PC-9 (cell line): Measurements from ENCODE around the gene GNAO1. TPM values are rescaled to one million over a fixed set of nuclear protein-coding genes. Genes with fewer than 3 reads are reported as not detected.

ENCODE experiments used
- BruUV-seq: library from RNA; stranded (reverse); fragments of 400-500 nt; replicated peaks from 2 replicates; lab custom pipeline; 2021; lab: Mats Ljungman, UMichigan
- CTCF ChIA-PET: fragments of 300-600 bp; sonication (Branson Sonifier 250); formaldehyde crosslinking; loops from one replicate; lab custom pipeline; 2022; ENCODE audit warnings: antibody characterized with exemption; lab: Charles Lee
- POLR2A ChIA-PET: fragments of 300-600 bp; sonication (Branson Sonifier 250); formaldehyde crosslinking; loops from one replicate; lab custom pipeline; 2022; ENCODE audit warnings: antibody characterized with exemption; ENCODE audit not compliant: unreplicated experiment; lab: Charles Lee
- DNase-seq, 2 experiments: peaks; one replicate each; pipeline versions ENCODE4 v3.0.0 to v3.0.0-alpha.2; 2015 to 2022; ENCODE audit warnings: mixed read lengths in 1 of 2
- H2AFZ ChIP-seq: fragments of 200-600 bp; sonication (generic); 2 replicates; pipeline ENCODE4 v1.8.1; 2017; ENCODE audit warnings: antibody characterized with exemption
- H3F3A ChIP-seq: fragments of 200-600 bp; sonication (generic); 2 replicates; pipeline ENCODE4 v1.8.1; 2017; ENCODE audit warnings: antibody characterized with exemption, mild to moderate bottlenecking, low read depth; ENCODE audit not compliant: insufficient read depth
- H3K27ac ChIP-seq: fragments of 200-600 bp; sonication (generic); 2 replicates; pipeline ENCODE4 v1.6.1; 2016; ENCODE audit warnings: mixed run types
- H3K27me3 ChIP-seq: fragments of 200-600 bp; sonication (generic); 2 replicates; pipeline ENCODE4 v1.6.1; 2016; ENCODE audit warnings: low read depth, mixed run types; ENCODE audit not compliant: insufficient read depth
- H3K36me3 ChIP-seq: fragments of 200-600 bp; sonication (generic); 2 replicates; pipeline ENCODE4 v1.6.1; 2016; ENCODE audit warnings: low read depth, mixed run types
- H3K4me1 ChIP-seq: fragments of 200-600 bp; sonication (generic); replicated peaks from 2 replicates; pipeline ENCODE4 v1.6.1; 2016; ENCODE audit warnings: mixed run types; ENCODE audit not compliant: insufficient read depth
- H3K4me2 ChIP-seq: fragments of 200-600 bp; sonication (generic); 2 replicates; pipeline ENCODE4 v1.6.1; 2017; ENCODE audit warnings: mixed run types
- H3K4me3 ChIP-seq: fragments of 200-600 bp; sonication (generic); 2 replicates; pipeline ENCODE4 v1.6.1; 2016; ENCODE audit warnings: mixed run types
- H3K79me2 ChIP-seq: fragments of 200-600 bp; sonication (generic); 2 replicates; pipeline ENCODE4 v1.6.1; 2017; ENCODE audit warnings: low read depth, mixed run types
- H3K9me2 ChIP-seq: fragments of 200-600 bp; sonication (generic); 2 replicates; pipeline ENCODE4 v1.8.1; 2017; ENCODE audit warnings: mild to moderate bottlenecking; ENCODE audit not compliant: insufficient read depth
- H3K9me3 ChIP-seq: fragments of 200-600 bp; sonication (generic); 2 replicates; pipeline ENCODE4 v1.8.1; 2016; ENCODE audit warnings: low read depth; ENCODE audit not compliant: insufficient read depth
- H4K20me1 ChIP-seq: fragments of 200-600 bp; sonication (generic); 2 replicates; pipeline ENCODE4 v1.8.1; 2017; ENCODE audit not compliant: insufficient read depth
- EZH2 ChIP-seq: fragments of 200-600 bp; sonication (generic); IDR thresholded peaks from 2 replicates; pipeline ENCODE4 v1.8.0; 2017; ENCODE audit warnings: antibody characterized with exemption, low read depth
- intact Hi-C: fragments of 100-400 bp; cut with micrococcal nuclease; formaldehyde crosslinking; loops from one replicate; pipeline ENCODE4 v1.10.0; 2022; ENCODE audit not compliant: unreplicated experiment
- total RNA-seq: library from RNA; stranded (reverse); gene quantifications from 2 replicates; pipeline ENCODE4 v1.2.3, GENCODE V29; 2021
- TF ChIP-seq, protein P1 (sequence below): fragments of 200-600 bp; sonication (generic); conservative IDR thresholded peaks from 2 replicates; pipeline ENCODE4 v1.6.1; 2017; ENCODE audit warnings: mixed run types, antibody characterized with exemption, mild to moderate bottlenecking, moderate library complexity

The GNAO1 gene
- total RNA-seq, 1 experiment from 2014 or later, result 2.8 TPM

DNA sequence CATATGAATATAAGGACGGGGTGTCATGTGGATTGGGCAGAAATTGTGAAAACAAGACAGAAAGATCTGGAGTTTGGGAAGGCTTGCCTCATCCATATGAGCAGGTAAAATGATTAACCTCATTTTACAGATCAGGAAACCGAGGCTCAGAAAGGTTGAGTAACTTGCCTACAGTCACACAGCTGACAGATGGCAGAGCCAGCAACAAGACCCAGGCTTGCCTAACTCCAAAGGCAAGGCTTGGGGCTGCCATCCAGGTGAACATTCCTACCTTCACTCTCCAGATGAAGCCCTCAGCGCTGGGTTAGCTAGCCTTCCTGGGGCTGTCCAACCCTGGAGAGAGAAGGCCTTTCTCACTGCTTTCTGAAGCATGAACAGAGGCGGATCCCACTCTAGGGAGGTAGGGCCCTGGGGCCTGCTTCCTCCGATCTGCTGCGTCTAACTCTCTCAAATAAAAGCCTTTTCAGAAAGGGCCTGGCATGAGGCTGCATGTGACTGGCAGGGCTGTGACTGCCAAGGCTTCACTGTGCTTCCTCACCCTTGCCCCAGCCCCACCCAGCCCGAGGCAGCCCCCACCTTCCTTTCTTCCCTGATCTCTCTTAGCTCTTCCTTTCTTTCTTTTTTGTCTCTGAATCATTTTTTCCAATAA lies 107.8 kb downstream of the GNAO1 start:
- no peak overlapping the region for H3K27ac ChIP-seq
- CTCF ChIA-PET, result interaction anchor here (0.6 kb wide), 2 partner anchors 462 to 592 kb away, joined by 7 read pairs; no protein-coding TSS in a partner anchor

DNA sequence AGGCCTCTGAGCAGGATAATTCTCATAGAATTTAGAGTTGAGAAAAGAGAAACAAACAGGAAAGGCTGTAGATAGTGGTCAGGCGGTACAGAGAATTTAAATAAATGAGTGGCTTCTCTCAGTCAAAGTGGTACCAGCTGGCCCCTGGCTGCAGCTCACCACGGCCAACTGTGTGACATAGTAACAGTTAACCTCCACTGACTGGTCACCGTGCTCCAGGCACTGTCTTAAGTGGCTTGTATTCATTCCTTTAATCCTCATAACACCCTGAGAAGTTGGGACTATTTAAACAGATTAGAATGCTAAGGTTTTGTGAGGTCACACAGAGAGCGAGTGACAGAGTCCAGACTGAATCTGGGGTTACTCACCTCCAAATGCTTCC lies 108.9 kb downstream of the GNAO1 start:
- BruUV-seq, result no TSS peak
- TF ChIP-seq EZH2, result no peak
- TF ChIP-seq, protein P1, sequence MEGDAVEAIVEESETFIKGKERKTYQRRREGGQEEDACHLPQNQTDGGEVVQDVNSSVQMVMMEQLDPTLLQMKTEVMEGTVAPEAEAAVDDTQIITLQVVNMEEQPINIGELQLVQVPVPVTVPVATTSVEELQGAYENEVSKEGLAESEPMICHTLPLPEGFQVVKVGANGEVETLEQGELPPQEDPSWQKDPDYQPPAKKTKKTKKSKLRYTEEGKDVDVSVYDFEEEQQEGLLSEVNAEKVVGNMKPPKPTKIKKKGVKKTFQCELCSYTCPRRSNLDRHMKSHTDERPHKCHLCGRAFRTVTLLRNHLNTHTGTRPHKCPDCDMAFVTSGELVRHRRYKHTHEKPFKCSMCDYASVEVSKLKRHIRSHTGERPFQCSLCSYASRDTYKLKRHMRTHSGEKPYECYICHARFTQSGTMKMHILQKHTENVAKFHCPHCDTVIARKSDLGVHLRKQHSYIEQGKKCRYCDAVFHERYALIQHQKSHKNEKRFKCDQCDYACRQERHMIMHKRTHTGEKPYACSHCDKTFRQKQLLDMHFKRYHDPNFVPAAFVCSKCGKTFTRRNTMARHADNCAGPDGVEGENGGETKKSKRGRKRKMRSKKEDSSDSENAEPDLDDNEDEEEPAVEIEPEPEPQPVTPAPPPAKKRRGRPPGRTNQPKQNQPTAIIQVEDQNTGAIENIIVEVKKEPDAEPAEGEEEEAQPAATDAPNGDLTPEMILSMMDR, result no peak
- Histone ChIP-seq H3K27ac (no peak overlapping the region), H3K27me3 (no peaks in the 10 kb centered on the region), H3K79me2 (no peaks in the 10 kb centered on the region), H3K36me3 (no peaks in the 10 kb centered on the region), H3K9me2 (no peaks in the 10 kb centered on the region), H3K4me2 (no peak overlapping the region), H4K20me1 (no peaks in the 10 kb centered on the region), H3K4me1 (peaks cover 10% of the 10 kb centered on the region; the same call in 1 of the 2 replicates), H3F3A (0 out of 2 replicates have a peak, but pooled peaks cover 2% of the 10 kb centered on the region), H3K9me3 (no peaks in the 10 kb centered on the region), H2AFZ (no peak overlapping the region), H3K4me3 (no peak overlapping the region)
- no peak for DNase-seq
- intact Hi-C loops, result loop anchor here (5.0 kb wide), 1 partner anchor 103 kb away; no protein-coding TSS in a partner anchor
- ChIA-PET POLR2A (interaction anchor here (0.6 kb wide), 1 partner anchor 32 kb away, joined by 5 read pairs; no protein-coding TSS in a partner anchor), CTCF (interaction anchor here (0.5 kb wide), 1 partner anchor 13 kb away, joined by 3 read pairs; no protein-coding TSS in a partner anchor)

More for the DNA sequence above, 107.8 kb downstream of the GNAO1 start:
- Histone ChIP-seq H3K79me2 (no peaks in the 10 kb centered on the region), H2AFZ (no peak overlapping the region), H3F3A (0 out of 2 replicates have a peak, but pooled peaks cover 2% of the 10 kb centered on the region), H3K4me3 (no peak overlapping the region), H3K9me2 (no peaks in the 10 kb centered on the region), H4K20me1 (no peaks in the 10 kb centered on the region), H3K27me3 (no peaks in the 10 kb centered on the region), H3K4me1 (peaks cover 10% of the 10 kb centered on the region; the same call in 1 of the 2 replicates), H3K9me3 (no peaks in the 10 kb centered on the region), H3K36me3 (no peaks in the 10 kb centered on the region), H3K4me2 (no peak overlapping the region)
- intact Hi-C loops, result no loop called here
- POLR2A ChIA-PET, result no interaction called here
- no peak for TF ChIP-seq EZH2
- TF ChIP-seq, protein P1, result no peak
- no peak for DNase-seq
- no TSS peak for BruUV-seq

DNA sequence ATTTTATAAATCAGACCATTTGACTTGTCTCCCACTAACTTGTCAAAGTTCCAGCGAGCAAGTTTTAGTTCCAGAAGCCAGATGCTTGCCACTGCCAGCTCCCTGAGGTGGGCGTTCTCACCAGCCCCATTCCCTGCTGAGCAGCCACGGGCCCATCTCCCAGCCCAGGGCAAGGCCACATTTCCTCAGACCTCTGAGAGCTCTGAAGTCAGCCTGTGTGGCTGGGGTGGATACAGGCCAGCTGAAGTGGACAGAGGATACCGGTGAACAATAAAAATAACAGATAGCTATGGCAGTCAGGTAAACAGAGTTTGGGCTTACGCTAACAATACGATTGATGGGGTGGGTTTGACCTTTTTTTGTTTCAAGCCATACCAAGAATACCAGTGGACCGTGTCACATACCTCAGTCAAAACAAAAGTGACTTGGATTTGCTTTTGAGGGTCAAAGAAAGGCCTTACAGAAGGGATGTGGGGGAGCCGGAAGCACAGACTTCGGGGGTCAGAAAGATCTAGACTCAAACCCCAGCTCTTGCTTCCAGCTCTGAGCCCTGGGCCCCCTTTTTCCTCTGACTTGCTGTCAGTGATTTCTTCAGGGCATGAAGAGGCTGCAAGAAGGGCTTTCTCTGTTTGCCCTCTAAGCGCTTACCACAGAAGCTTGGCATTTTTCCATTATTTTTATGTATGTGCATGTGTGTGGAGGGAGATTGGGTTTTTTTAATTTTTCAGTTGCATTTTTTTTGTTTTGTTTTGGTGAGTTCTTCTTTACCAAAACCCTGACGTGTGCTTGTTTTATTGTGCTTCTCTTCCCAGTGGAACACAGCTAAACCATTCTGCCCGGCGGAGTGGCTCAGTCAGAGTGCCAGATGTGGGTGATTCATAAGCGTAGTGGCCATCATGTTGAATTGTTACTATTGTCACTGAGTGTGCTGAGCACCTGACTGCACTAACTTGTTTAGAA lies 109.9 kb downstream of the GNAO1 start:
- Histone ChIP-seq H3K4me2 (no peak overlapping the region), H2AFZ (no peak overlapping the region), H4K20me1 (no peaks in the 10 kb centered on the region), H3K4me1 (peaks cover 10% of the 10 kb centered on the region; the same call in 1 of the 2 replicates), H3K27me3 (no peaks in the 10 kb centered on the region), H3K36me3 (no peaks in the 10 kb centered on the region), H3K4me3 (no peak overlapping the region), H3K9me3 (no peaks in the 10 kb centered on the region), H3K27ac (no peak overlapping the region), H3K79me2 (no peaks in the 10 kb centered on the region), H3K9me2 (no peaks in the 10 kb centered on the region), H3F3A (0 out of 2 replicates have a peak, but pooled peaks cover 2% of the 10 kb centered on the region)
- CTCF ChIA-PET, result interaction anchor here (0.5 to 0.7 kb wide), 2 partner anchors 14 to 78 kb away, joined by 3 to 4 read pairs; no protein-coding TSS in a partner anchor
- POLR2A ChIA-PET, result interaction anchor here (0.5 to 0.7 kb wide), 3 partner anchors 39 to 468 kb away, joined by 3 to 7 read pairs (median 4); no protein-coding TSS in a partner anchor
- TF ChIP-seq, protein P1, result no peak
- no peak for TF ChIP-seq EZH2
- no TSS peak for BruUV-seq
- peak in 1 of 2 experiments; percentile 56 for DNase-seq
- intact Hi-C loops, result loop anchor here (1.0 to 5.0 kb wide), 3 partner anchors 23 to 104 kb away; no protein-coding TSS in a partner anchor
